Measurements from ENCODE around the gene RHOA.
"Not testable (repeated sequence)": the region's sequence is repeated elsewhere in the genome, so short reads cannot be mapped to it uniquely, and the experiment has no call there.

Gene RHOA

GRCh38 chr3:49339941-49340800, 71.6 kb downstream of the RHOA start, which contains the start of gene USP4:
USP4 (minus strand) TSS chr3:49340053; CDS start chr3:49340024, 29 bp downstream.
- H3K4me3 ChIP-seq (ENCODE audit: low read depth, low read length) = peak within 1 kb of the TSS; percentile 94
- TF ChIP-seq, protein P1, sequence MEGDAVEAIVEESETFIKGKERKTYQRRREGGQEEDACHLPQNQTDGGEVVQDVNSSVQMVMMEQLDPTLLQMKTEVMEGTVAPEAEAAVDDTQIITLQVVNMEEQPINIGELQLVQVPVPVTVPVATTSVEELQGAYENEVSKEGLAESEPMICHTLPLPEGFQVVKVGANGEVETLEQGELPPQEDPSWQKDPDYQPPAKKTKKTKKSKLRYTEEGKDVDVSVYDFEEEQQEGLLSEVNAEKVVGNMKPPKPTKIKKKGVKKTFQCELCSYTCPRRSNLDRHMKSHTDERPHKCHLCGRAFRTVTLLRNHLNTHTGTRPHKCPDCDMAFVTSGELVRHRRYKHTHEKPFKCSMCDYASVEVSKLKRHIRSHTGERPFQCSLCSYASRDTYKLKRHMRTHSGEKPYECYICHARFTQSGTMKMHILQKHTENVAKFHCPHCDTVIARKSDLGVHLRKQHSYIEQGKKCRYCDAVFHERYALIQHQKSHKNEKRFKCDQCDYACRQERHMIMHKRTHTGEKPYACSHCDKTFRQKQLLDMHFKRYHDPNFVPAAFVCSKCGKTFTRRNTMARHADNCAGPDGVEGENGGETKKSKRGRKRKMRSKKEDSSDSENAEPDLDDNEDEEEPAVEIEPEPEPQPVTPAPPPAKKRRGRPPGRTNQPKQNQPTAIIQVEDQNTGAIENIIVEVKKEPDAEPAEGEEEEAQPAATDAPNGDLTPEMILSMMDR (IDR thresholded peaks at IDR 0.05; ENCODE audit: borderline replicate concordance, insufficient read depth, low read depth, low read length) = peak; percentile 72

- H3K4me3 ChIP-seq (ENCODE audit: low read depth, low read length) = peak overlapping the region; percentile 94
- TF ChIP-seq, protein P1 (IDR thresholded peaks at IDR 0.05; ENCODE audit: borderline replicate concordance, insufficient read depth, low read depth, low read length) = no peak
Measured at GRCh38 chr3:49339581-49339940, 72.2 kb downstream of the RHOA start.

GRCh38 chr3:49333916-49334633, 77.7 kb downstream of the RHOA start:
- no peak overlapping the region for H3K4me3 ChIP-seq (ENCODE audit: low read depth, low read length)
- TF ChIP-seq, protein P1 (IDR thresholded peaks at IDR 0.05; ENCODE audit: borderline replicate concordance, insufficient read depth, low read depth, low read length) = no peak

DNA sequence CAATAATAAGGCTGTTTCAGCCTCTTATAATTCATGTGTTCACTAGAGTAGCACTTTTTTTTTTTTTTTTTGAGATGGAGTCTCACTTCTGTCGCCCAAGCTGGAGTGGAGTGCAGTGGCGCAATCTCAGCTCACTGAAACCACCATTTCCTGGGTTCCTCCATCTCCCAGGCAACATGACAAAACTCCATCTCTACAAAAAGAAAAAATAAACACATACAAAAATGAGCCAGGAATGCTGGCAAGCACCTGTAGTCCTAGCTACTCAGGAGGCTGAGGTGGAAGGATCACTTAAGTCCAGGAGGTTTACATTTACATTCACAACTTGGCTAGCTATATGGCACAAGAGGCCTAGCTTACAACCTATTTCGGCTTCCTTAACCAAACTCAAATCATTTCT, 78.7 kb downstream of the RHOA start:
- H3K4me3 ChIP-seq (ENCODE audit: low read depth, low read length) = no peak overlapping the region
- TF ChIP-seq, protein P1 (IDR thresholded peaks at IDR 0.05; ENCODE audit: borderline replicate concordance, insufficient read depth, low read depth, low read length) = no peak

GRCh38 chr3:49329186-49329585, 82.6 kb downstream of the RHOA start:
- no peak overlapping the region for H3K4me3 ChIP-seq (ENCODE audit: low read depth, low read length)
- TF ChIP-seq, protein P1 (IDR thresholded peaks at IDR 0.05; ENCODE audit: borderline replicate concordance, insufficient read depth, low read depth, low read length) = no peak

DNA sequence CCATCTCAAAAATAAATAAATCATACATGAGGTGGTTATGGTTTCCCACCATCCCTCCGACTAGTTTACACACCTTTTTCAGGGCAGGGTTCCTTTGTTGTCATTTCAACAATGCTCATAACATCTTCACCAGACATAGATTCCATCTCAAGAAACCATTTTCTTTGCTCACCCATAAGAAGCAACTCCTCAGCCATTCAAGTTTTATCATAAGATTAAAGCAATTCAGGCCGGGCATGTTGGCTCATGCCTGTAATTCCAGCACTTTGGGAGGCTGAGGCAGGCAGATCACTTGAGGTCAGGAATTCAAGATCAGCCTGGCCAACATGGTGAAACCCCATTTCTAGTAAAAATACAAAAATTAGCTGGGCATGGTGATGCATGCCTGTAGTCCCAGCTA, 83.4 kb downstream of the RHOA start:
- not testable (repeated sequence) for H3K4me3 ChIP-seq (ENCODE audit: low read depth, low read length)

DNA sequence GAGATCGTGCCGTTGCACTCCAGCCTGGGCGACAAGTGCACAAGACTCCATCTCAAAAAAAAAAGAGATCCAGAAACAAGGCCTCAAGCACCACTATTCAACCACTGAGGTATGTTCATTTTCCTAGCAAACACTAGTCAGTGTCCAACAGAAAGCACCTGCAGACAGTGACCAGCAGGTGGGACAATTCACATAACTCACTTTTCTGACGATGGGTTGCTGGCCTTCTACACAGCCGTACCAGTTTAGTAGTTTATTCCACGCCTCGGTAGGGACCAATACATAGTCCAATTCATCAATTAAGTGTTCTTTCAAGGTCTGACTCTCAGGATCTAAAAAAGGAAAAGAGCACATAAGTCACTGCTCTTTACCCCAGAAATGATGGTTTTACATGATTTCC, 84.3 kb downstream of the RHOA start:
- no peak overlapping the region for H3K4me3 ChIP-seq (ENCODE audit: low read depth, low read length)
- TF ChIP-seq, protein P1 (IDR thresholded peaks at IDR 0.05; ENCODE audit: borderline replicate concordance, insufficient read depth, low read depth, low read length) = peak; percentile 34; the same call in 1 of the 2 replicates

Data from GM12875 (cell line).